Inflammatory macrophage (primary cell): ENCODE results near the gene TMEM69.
"Not testable (repeated sequence)": the region's sequence is repeated elsewhere in the genome, so short reads cannot be mapped to it uniquely, and the experiment has no call there.

ENCODE experiments used
- DNase-seq, 2 donors: peaks; one replicate each; pipeline ENCODE4 v3.0.0-alpha.2; 2020 to 2022
- total RNA-seq, 18 experiments: gene quantifications; one replicate each; lab custom pipeline; 2026; ENCODE audit warnings: mixed read lengths in 6 of 18, inconsistent platforms in 2 of 18; lab: John Stamatoyannopoulos, UW

The TMEM69 gene
- 10.8 to 39.3 (median 28.0) reads per million in 18 experiments for total RNA-seq

GRCh38 chr1:45687754-45688740, at the start of gene TMEM69:
TSS of gene TMEM69 (plus strand) at chr1:45688181. CDS start at chr1:45691069, 2,888 bp downstream.
- DNase-seq = peak; percentile 89 to 92

DNA sequence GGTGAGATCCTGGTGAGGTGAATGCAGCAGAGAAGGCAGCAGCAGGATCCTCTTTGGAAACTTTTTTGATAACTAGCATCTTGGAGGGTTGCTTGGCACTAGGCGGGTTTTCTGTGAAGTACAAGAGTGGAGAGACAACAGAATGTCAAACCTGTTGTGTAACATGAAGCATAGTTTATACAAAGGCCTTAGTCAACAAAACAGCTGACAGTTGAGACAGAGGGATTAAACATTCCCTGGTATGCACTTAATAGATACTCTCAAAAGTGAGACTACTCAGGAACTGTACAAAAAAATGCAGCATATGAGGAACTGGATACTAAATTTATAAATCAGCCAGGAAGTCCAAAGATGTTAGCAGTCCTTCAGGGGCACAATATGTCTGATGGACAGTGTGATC, 47.7 kb upstream of the TMEM69 start:
- DNase-seq = no peak

DNA sequence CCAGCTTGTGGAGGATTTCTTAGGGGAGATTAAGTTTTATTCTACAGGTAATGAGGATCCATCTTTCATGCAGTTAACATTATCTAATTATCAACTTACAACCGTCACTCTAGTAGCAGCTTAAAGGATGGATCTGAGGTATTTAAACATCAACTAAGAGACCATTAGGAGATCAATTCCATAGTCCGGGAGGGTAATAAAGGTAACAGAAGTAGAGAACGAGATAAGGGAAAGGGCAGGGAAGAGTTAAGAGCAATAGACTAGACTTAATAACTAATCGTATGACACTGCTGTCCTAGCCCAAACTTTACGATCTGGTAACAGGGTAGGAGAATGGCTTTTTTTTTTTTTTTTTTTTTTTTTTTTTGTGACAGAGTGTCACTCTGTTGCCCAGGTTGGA, 44.7 kb upstream of the TMEM69 start:
- DNase-seq = no peak

DNA sequence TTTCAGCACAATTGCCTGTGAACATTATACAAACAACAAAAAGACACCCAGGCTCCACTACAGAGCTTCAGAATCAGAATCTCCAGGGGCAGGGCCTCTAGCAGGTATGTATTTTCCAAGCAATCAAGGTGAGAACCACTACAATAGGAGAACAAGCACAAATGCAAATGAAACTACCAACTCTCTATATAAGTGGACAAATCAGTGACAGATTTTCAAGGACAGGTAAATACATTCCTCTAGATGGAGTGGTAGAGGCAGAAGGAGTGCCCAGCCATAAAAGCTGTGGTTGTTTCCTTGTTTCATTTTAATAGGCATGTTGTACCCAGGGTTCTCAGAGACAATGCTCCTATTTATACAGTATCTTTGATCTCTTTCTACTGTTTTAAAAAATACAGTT, 44.0 kb upstream of the TMEM69 start:
- DNase-seq = no peak

DNA sequence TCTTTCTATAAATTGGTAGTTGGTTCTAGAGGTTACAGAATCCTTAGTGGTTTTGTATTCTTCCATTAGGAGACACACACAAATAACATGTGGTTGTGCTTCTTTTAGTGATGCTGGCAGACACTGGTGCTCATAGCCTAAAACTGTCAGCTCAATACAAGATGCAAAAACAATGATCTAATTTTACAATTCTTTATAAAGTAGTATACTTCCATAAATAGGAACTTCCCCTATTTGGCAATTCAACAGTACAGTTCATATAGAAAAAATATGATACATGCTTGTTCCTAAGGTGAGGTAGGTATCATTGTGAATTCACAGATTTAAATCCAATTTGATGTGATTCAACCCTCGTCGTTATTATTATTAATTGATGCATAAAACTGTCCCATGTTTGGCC, 43.3 kb upstream of the TMEM69 start:
- peak in 1 of 2 donors; percentile 30 for DNase-seq

DNA sequence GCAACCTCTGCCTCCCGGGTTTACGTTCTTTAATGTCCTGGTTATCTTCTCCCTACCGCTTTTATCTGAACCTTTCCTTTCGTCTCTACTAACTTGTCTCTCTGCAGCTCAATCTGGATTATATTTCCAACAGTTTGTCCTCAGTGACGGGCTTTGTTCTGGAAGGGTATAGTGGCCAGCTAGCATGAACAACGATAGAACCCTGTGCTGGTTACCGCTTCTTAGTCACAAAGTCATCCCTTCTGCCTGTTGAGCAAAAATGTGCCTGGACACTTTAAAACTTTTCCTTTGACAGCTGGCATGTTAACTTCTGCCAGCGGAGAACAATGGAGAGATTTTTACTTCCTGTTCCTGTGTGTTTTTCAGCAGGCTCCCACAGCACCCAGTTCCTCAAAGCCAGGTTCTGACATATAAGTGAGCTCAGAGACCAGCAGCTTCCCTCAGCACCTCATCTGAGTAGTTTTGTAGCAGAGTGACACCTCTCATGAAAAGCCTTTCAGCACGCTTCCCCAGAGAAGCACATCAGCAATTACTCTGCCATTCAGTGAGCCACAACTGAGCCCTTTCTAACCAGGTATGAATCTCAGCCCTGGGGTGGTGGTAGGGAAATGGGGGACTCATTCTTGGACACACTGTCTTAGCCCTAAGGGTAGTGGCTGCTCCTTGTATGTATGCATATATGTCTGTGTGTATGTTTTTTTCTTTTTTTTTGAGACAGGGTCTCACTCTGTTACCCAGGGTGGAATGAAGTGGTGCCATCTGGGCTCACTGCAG, 40.5 kb upstream of the TMEM69 start:
- peak; percentile 74 to 83 for DNase-seq

DNA sequence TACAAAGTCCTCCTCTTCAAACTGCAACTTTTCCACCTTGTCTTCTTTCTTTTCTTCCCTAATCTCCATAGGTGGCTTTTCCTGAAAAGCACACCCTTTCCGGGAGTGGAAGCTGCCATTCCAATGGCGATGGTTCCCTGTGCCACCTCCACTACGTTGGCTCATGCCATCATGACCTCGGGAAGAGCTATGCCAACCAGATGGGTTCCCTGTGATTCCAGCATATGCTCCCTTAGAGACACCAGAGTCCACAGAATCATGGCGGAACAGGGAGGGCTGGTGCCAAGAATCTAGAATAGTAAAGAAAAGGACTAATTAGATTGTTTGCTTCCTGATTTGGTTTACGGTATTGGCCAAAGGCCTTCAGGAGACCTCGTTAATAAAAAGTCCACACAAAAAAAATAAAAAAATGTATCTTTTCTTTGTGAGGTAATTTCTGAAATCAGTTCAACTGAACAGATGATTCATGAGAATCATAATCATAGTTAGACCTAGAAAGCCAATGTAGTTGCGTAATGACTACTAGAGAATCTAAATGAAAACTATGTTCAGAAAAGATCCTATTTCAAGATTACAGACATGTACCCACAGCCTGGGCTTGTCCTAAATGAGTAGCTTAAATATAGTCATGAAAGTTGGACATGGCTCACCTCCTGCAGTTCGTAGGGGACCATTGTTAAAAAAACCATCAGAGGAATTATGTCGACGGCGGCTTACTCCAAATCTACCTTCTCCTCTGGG, 33.3 kb upstream of the TMEM69 start:
- no peak for DNase-seq

- no peak for DNase-seq
Measured at GRCh38 chr1:45656573-45657226, 31.3 kb upstream of the TMEM69 start.

DNA sequence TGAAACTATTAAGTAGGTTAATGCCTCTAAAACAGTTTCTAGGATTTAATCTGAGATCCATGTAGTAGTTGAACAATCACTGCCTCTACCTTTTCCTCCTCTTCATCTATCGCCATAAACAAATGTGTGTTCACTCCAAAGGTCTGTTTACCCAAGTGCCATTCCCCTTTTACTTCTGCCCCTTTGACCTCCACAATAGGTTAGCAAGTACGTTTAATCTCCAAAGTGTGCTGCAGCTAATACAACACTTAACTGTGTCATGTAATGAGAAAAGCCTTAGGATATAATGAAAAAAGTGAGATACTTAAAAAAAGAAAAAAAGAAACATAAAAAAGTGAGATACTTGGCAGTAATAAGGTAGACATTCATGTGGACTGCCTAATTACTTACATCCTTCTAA, 29.8 kb upstream of the TMEM69 start:
- DNase-seq = no peak

- no peak for DNase-seq
Measured at GRCh38 chr1:45659222-45659621, 28.8 kb upstream of the TMEM69 start.

GRCh38 chr1:45660336-45660735, 27.6 kb upstream of the TMEM69 start:
- no peak for DNase-seq

GRCh38 chr1:45666836-45667235, 21.1 kb upstream of the TMEM69 start:
- DNase-seq = no peak

DNA sequence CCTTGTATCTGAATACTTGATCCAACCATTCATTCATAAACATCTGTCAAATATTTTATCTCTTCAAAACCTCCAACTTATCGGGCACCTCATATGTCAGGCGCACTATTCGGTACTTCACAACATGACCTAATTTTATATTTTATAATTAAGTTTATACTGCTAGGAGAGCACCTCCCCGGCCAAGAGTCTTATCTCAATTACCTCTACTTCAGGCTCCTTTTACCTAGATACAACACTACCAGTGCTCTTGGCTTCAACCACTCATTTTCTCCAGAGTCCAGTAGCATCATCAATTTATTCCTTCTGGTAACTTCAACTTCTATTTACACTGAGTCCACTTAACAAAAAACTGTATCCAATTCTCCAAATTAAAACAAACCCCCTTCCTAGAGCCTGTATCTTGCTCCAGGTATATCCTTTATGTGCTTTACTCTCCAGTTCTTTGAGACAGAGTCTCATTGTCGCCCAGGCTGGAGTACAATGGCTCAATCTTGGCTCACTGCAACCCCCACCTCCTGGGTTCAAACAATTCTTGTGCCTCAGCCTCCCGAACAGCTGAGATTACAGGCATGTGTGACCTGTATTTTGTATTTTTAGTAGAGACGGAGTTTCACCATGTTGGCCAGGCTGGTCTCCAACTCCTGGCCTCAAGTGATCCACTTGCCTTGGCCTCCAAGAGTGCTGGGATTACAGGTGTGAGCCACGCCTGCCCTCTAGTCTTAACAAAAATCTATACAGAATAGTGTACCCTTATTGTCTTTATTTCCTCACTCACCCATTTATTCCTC, 20.5 kb upstream of the TMEM69 start:
- no peak for DNase-seq

GRCh38 chr1:45668526-45668925, 19.5 kb upstream of the TMEM69 start:
- DNase-seq = no peak

- no peak for DNase-seq
Measured at GRCh38 chr1:45669379-45669778, 18.6 kb upstream of the TMEM69 start.

- no peak for DNase-seq
Measured at GRCh38 chr1:45669859-45670655, 17.9 kb upstream of the TMEM69 start.

DNA sequence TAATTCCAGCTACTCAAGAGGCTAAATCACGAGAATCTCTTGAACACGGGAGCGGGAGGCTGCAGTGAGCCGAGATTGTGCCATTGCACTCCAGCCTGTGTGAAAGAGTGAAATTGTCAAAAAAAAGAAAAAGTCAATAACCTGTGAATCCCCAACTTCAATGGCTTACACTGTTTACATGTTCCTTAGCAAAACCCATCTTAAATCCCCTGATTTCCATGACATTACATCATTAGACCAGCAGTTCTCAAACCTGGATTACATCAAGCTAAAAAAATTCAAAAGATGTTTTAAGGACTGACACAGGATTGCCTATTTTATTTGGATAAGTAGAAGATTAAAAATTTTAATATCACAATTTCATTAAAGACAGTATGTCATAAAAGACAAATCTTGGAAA, 14.0 kb upstream of the TMEM69 start:
- no peak for DNase-seq

- DNase-seq = no peak
Measured at GRCh38 chr1:45674478-45674877, 13.5 kb upstream of the TMEM69 start.

DNA sequence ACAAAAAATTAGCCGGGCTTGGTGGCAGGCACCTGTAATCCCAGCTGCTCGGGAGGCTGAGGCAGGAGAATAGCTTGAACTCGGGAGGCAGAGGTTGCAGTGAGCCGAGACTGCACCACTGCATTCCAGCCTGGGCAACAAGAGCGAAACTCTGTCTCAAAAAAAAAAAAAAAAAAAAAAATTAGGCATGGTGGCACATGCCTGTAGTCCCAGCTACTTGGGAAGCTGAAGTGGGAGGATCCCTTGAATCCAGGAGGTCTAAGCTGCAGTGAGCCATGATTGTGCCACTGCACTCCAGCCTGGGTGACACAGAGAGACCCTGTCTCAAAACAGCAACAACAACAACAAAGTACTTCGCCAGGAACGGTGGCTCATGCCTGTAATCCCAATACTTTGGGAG, 11.4 kb upstream of the TMEM69 start:
- not testable (repeated sequence) for DNase-seq

DNA sequence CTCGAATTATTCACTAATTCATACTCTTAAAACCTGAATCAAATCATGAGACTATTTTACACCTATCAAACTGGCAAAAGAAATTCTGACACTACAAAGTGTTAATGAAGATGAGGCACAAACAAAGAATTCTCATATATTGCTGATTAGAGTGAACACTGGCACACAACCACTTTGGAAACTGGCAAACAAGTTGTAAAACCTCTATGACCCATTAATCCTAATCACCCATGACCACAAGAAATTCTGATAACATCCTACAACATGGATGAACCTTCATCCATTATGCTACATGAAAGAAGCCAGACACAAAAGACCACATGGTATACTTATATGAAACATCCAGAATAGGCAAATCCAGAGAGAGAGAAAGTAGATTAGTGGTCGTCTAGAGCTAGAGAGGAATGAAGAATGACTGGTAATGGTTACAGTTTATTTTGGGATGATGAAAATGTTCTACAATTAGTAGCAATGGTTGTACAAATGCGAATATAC, 10.2 kb upstream of the TMEM69 start:
- no peak for DNase-seq
